ENCODE data around the gene AFMID. TPM values are rescaled to one million over a fixed set of nuclear protein-coding genes. Genes with fewer than 3 reads are reported as not detected.

Gene AFMID
- total RNA-seq, 4 donors from 2014 or later: 16.5 to 44.3 (median 30.3) TPM

GRCh38 chr17:78140169-78141051, 46.8 kb upstream of the AFMID start:
- 24 to 45% methylated on average over 10 to 20 of the region's 58 CpGs for WGBS, 2 donors
- DNase-seq: peak; percentile 86
- Histone ChIP-seq H3K36me3 (no peaks in the 10 kb centered on the region), H3K27me3 (no peaks in the 10 kb centered on the region), H3K9me3 (no peaks in the 10 kb centered on the region), H3K4me1 (peaks cover 38 to 83% (median 38%) of the 10 kb centered on the region in 3 donors), H3K27ac (peak overlapping the region; percentile 74 to 86 (median 84)), H3K4me3 (peak overlapping the region in 3 of 4 donors; percentile 4 to 54 (median 28))
- intact Hi-C loops (cut with DNase I): no loop called here
- no peak for TF ChIP-seq CTCF (IDR thresholded peaks at IDR 0.05)
- peak in 1 of 4 donors; percentile 86 for TF ChIP-seq POLR2A (IDR thresholded peaks at IDR 0.05)

GRCh38 chr17:78141437-78142118, 45.6 kb upstream of the AFMID start:
- Histone ChIP-seq H3K9me3 (no peaks in the 10 kb centered on the region), H3K4me3 (no peak overlapping the region), H3K27ac (peak overlapping the region; percentile 82 to 88 (median 86)), H3K27me3 (no peaks in the 10 kb centered on the region), H3K4me1 (peaks cover 38 to 94% (median 46%) of the 10 kb centered on the region in 3 donors), H3K36me3 (no peaks in the 10 kb centered on the region)
- DNase-seq: no peak
- TF ChIP-seq CTCF (IDR thresholded peaks at IDR 0.05) (no peak), POLR2A (IDR thresholded peaks at IDR 0.05) (no peak)
- intact Hi-C loops (cut with DNase I): no loop called here
- WGBS, 2 donors: 28 to 50% methylated on average over 6 to 10 of the region's 20 CpGs

GRCh38 chr17:78142119-78142861, 44.9 kb upstream of the AFMID start:
- H3K27me3 ChIP-seq: no peaks in the 10 kb centered on the region
- H3K36me3 ChIP-seq: no peaks in the 10 kb centered on the region
- H3K4me1 ChIP-seq: peaks cover 38 to 94% (median 46%) of the 10 kb centered on the region in 3 donors
- intact Hi-C loops (cut with DNase I): no loop called here
- no peaks in the 10 kb centered on the region for H3K9me3 ChIP-seq
- DNase-seq: no peak
- no peak overlapping the region for H3K4me3 ChIP-seq
- 51 to 83% methylated on average over 2 to 11 of the region's 16 CpGs for WGBS, 2 donors
- TF ChIP-seq POLR2A (IDR thresholded peaks at IDR 0.05): peak in 1 of 4 donors; percentile 28
- TF ChIP-seq CTCF (IDR thresholded peaks at IDR 0.05): no peak
- H3K27ac ChIP-seq: peak overlapping the region; percentile 82 to 88 (median 86)

- H3K4me1 ChIP-seq: peaks cover 42 to 94% (median 53%) of the 10 kb centered on the region in 3 donors
- DNase-seq: no peak
- no peaks in the 10 kb centered on the region for H3K9me3 ChIP-seq
- no peaks in the 10 kb centered on the region for H3K27me3 ChIP-seq
- TF ChIP-seq POLR2A (IDR thresholded peaks at IDR 0.05) (no peak), CTCF (IDR thresholded peaks at IDR 0.05) (no peak)
- H3K27ac ChIP-seq: peak overlapping the region in 3 of 4 donors; percentile 69 to 80 (median 70)
- H3K36me3 ChIP-seq: no peaks in the 10 kb centered on the region
- H3K4me3 ChIP-seq: no peak overlapping the region
- WGBS, 2 donors: 88 to 94% methylated on average over 9 to 16 of the region's 21 CpGs
- intact Hi-C loops (cut with DNase I): no loop called here
These were observed 43.7 kb upstream of the AFMID start for GRCh38 chr17:78143214-78144146.
